ENCODE data around the gene IPO5.

IPO5 gene

DNA sequence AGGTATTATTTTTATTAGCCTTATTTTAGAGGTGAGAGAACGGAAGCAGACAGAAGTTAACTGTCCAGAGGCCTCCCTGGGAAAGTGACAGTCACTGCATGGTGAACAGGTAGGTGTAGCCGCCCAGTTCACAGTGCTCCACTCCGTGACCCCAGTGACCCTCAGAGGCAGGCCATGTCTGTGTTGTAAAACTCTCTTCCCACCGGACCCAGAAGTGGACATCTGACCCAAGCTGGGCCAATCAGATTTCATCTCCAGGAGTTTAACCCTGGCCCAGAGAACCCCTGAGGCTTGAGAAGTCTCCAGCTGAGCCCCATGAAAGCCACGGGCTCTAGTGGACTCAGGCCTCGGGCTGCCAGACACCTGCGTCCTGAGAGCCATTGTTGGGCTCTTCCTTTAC is 105.8 kb downstream of the IPO5 start:
- no peak for DNase-seq (ENCODE audit: low spot score)

DNA sequence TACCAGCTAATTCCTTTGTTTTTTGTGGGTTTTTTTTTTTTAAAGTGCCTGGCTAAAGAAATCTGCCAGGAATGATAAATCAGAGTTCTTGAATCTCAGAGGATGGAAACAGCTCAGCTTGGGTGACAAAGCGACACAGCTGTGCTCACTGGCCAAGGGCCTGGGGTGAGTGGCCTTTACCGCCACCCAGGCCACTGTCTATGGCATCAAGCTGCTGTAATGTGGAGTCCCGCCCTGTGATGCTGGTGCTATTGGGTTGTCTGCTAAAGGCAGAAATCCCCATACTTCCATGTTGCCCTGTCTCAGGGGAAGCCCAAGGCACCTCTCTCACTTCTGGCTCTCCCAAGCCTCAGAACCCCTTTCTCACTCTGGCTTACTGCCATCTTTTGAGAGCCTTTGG is 106.8 kb downstream of the IPO5 start:
- no peak for DNase-seq (ENCODE audit: low spot score)

GRCh38 chr13:98065468-98065867 is 112.0 kb downstream of the IPO5 start:
- DNase-seq (ENCODE audit: low spot score) = no peak

- no peak for DNase-seq (ENCODE audit: low spot score)
Measured at GRCh38 chr13:98066636-98067035, 113.2 kb downstream of the IPO5 start.

GRCh38 chr13:98068521-98068920 is 115.0 kb downstream of the IPO5 start:
- DNase-seq (ENCODE audit: low spot score) = no peak

- DNase-seq (ENCODE audit: low spot score) = no peak
Measured at GRCh38 chr13:98069985-98070384, 116.5 kb downstream of the IPO5 start.

DNA sequence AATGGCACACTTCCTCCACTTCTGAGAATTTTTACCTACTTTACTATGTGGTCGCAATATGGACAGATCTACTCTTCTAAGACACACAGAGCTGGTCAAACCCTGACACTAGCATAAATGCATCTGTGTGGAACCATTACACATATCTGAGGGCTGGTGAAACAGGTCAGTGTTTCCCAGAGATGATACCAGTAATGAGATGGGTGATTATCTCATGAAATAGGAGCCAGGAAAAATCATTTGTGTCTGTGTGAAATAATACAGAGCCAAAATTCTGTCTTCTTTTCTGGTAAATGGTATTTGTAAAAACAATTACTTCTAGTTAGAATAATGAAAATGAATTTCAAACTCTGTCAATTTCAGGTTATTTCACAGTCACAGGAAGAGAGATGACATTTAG is 117.8 kb downstream of the IPO5 start:
- no peak for DNase-seq (ENCODE audit: low spot score)

GRCh38 chr13:98072476-98072875 is 119.0 kb downstream of the IPO5 start:
- DNase-seq (ENCODE audit: low spot score) = no peak
